ENCODE results near the gene GUCY2C. TPM values are rescaled to one million over a fixed set of nuclear protein-coding genes. Genes with fewer than 3 reads are reported as not detected.

Gene GUCY2C
- total and polyA plus RNA-seq, 2 donors (not counting 3 experiments of a cell fraction or from before 2014, with no cell fraction given) = not detected

DNA sequence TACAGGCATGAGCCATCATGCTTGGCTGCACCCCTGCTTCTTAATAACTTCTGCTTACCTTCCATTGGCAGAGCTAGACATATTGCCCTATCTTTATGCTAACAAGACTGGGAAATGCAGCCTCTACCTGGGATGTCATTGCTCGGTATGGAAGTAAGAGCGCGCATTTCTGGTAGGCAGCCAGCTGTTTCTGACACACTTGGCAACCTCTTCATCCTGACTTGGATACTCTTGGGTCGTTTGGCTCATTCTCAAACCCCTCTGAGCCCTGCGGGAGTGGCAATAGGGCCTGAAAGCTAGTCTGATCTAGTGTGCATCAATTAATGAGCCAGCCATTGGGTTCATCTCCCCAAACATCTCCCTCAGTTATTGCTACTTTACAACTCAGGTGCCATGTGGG, 123.3 kb downstream of the GUCY2C start:
- dilution Hi-C loops (cut with MboI; ENCODE audit: extremely low pct_ligation_motif_present, low sequenced_read_pairs) = no loop called here
- Histone ChIP-seq H2AFZ (ENCODE audit: low read depth, low read length) (no peak overlapping the region), H3K27ac (ENCODE audit: insufficient read depth, low read depth, low read length) (no peak overlapping the region), H3K9ac (replicated peaks; ENCODE audit: extremely low read depth, insufficient read depth, low read length) (no peak overlapping the region), H3K9me3 (replicated peaks; ENCODE audit: control insufficient read depth, insufficient read depth, low read length) (no peaks in the 10 kb centered on the region), H3K9me1 (replicated peaks; ENCODE audit: control insufficient read depth, extremely low read depth, insufficient read depth, low read length) (no peaks in the 10 kb centered on the region), H3K4me2 (ENCODE audit: insufficient read depth, low read length) (no peak overlapping the region), H3K4me3 (replicated peaks in 1 of 3; ENCODE audit: insufficient read depth in 1 of 3, low read depth in 1 of 3, low read length in 3 of 3) (no peak overlapping the region), H3K4me1 (ENCODE audit: control insufficient read depth, extremely low read depth, insufficient read depth, low read length) (no peaks in the 10 kb centered on the region), H3K79me2 (ENCODE audit: control insufficient read depth, insufficient read depth, low read length) (no peaks in the 10 kb centered on the region), H4K20me1 (replicated peaks; ENCODE audit: control insufficient read depth, extremely low read depth, insufficient read depth, low read length) (no peaks in the 10 kb centered on the region), H3K27me3 (ENCODE audit: control insufficient read depth in 2 of 2, insufficient read depth in 2 of 2, low read length in 2 of 2) (no peaks in the 10 kb centered on the region), H3K36me3 (ENCODE audit: control insufficient read depth in 2 of 2, extremely low read depth in 1 of 2, insufficient read depth in 2 of 2, low read length in 2 of 2) (no peaks in the 10 kb centered on the region)
- no peak for DNase-seq (ENCODE audit: low read depth, low spot score)
- TF ChIP-seq MYC (IDR thresholded peaks at IDR 0.05; ENCODE audit: low read depth, low read length) (no peak), POLR2A (IDR thresholded peaks at IDR 0.05; ENCODE audit: low read depth, low read length) (no peak), POLR2AphosphoS5 (IDR thresholded peaks at IDR 0.05; ENCODE audit: insufficient read depth, low read depth, low read length) (no peak)
- TF ChIP-seq, protein P1, sequence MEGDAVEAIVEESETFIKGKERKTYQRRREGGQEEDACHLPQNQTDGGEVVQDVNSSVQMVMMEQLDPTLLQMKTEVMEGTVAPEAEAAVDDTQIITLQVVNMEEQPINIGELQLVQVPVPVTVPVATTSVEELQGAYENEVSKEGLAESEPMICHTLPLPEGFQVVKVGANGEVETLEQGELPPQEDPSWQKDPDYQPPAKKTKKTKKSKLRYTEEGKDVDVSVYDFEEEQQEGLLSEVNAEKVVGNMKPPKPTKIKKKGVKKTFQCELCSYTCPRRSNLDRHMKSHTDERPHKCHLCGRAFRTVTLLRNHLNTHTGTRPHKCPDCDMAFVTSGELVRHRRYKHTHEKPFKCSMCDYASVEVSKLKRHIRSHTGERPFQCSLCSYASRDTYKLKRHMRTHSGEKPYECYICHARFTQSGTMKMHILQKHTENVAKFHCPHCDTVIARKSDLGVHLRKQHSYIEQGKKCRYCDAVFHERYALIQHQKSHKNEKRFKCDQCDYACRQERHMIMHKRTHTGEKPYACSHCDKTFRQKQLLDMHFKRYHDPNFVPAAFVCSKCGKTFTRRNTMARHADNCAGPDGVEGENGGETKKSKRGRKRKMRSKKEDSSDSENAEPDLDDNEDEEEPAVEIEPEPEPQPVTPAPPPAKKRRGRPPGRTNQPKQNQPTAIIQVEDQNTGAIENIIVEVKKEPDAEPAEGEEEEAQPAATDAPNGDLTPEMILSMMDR (IDR thresholded peaks at IDR 0.05; ENCODE audit: extremely low read depth in 1 of 2, insufficient read depth in 1 of 2, low read depth in 1 of 2, low read length in 2 of 2) = no peak
- TF ChIP-seq, protein P2, sequence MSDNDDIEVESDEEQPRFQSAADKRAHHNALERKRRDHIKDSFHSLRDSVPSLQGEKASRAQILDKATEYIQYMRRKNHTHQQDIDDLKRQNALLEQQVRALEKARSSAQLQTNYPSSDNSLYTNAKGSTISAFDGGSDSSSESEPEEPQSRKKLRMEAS (IDR thresholded peaks at IDR 0.05; ENCODE audit: insufficient read depth, insufficient read length) = no peak
- intact Hi-C loops (cut with micrococcal nuclease) = no loop called here
- FAIRE-seq = no peak
- no TSS peak for BruUV-seq (replicated peaks)
- CTCF ChIA-PET = interaction anchor here (1.8 kb wide), 1 partner anchor 9 kb away, joined by 4 read pairs; no protein-coding TSS in a partner anchor
- POLR2A ChIA-PET = no interaction called here

DNA sequence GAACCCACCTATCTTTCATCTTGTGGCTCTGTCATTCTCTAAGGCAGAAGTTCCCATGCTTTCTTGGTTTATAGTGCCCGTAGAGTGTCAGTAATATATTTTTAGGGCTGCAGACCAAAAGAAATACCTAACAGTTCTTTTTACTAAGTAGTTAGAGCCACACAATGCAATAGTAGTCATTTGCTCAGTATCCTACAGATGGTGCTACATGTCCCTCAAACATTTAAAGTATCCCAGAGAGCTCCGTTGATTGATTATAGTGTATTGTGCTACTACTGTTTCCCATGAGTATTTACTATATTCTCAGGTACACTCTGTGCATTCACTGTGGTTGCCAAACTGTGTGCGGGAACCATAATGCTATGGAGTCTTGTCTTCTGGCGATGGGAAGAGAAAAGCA, 124.0 kb downstream of the GUCY2C start:
- FAIRE-seq (no peak), DNase-seq (ENCODE audit: low read depth, low spot score) (no peak)
- Histone ChIP-seq H3K9me3 (replicated peaks; ENCODE audit: control insufficient read depth, insufficient read depth, low read length) (no peaks in the 10 kb centered on the region), H3K4me2 (ENCODE audit: insufficient read depth, low read length) (no peak overlapping the region), H3K4me3 (replicated peaks in 1 of 3; ENCODE audit: insufficient read depth in 1 of 3, low read depth in 1 of 3, low read length in 3 of 3) (no peak overlapping the region), H3K9ac (replicated peaks; ENCODE audit: extremely low read depth, insufficient read depth, low read length) (no peak overlapping the region), H3K9me1 (replicated peaks; ENCODE audit: control insufficient read depth, extremely low read depth, insufficient read depth, low read length) (no peaks in the 10 kb centered on the region), H3K4me1 (ENCODE audit: control insufficient read depth, extremely low read depth, insufficient read depth, low read length) (no peaks in the 10 kb centered on the region), H3K27ac (ENCODE audit: insufficient read depth, low read depth, low read length) (no peak overlapping the region), H4K20me1 (replicated peaks; ENCODE audit: control insufficient read depth, extremely low read depth, insufficient read depth, low read length) (no peaks in the 10 kb centered on the region), H3K27me3 (ENCODE audit: control insufficient read depth in 2 of 2, insufficient read depth in 2 of 2, low read length in 2 of 2) (peaks cover 3% of the 10 kb centered on the region in 2 experiments), H2AFZ (ENCODE audit: low read depth, low read length) (no peak overlapping the region), H3K36me3 (ENCODE audit: control insufficient read depth in 2 of 2, extremely low read depth in 1 of 2, insufficient read depth in 2 of 2, low read length in 2 of 2) (no peaks in the 10 kb centered on the region), H3K79me2 (ENCODE audit: control insufficient read depth, insufficient read depth, low read length) (no peaks in the 10 kb centered on the region)
- ChIA-PET POLR2A (no interaction called here), CTCF (no interaction called here)
- TF ChIP-seq GATA2 (IDR thresholded peaks at IDR 0.05; ENCODE audit: insufficient read depth, insufficient read length, low read depth, low read length) = no peak
- TF ChIP-seq JUN (IDR thresholded peaks at IDR 0.05; ENCODE audit: borderline replicate concordance, insufficient read depth, insufficient read length, low read depth) = no peak
- TF ChIP-seq FOS (IDR thresholded peaks at IDR 0.05; ENCODE audit: borderline replicate concordance, insufficient read depth, low read length) = no peak
- TF ChIP-seq, protein P2 (IDR thresholded peaks at IDR 0.05; ENCODE audit: insufficient read depth, insufficient read length) = no peak
- TF ChIP-seq POLR2AphosphoS5 (IDR thresholded peaks at IDR 0.05; ENCODE audit: insufficient read depth, low read depth, low read length) = no peak
- TF ChIP-seq, protein P1 (IDR thresholded peaks at IDR 0.05; ENCODE audit: extremely low read depth in 1 of 2, insufficient read depth in 1 of 2, low read depth in 1 of 2, low read length in 2 of 2) = no peak
- TF ChIP-seq MYC (IDR thresholded peaks at IDR 0.05; ENCODE audit: low read depth, low read length) = no peak
- TF ChIP-seq EZH2 (IDR thresholded peaks at IDR 0.05; ENCODE audit: borderline replicate concordance, low read depth, low read length, severe bottlenecking) = no peak
- no TSS peak for BruUV-seq (replicated peaks)
- intact Hi-C loops (cut with micrococcal nuclease) = no loop called here
- dilution Hi-C loops (cut with MboI; ENCODE audit: extremely low pct_ligation_motif_present, low sequenced_read_pairs) = no loop called here

Data from endothelial cell of umbilical vein (primary cell).